GM18861 (cell line): ENCODE data around the gene C1QL2.
A peak's percentile ranks its signal among the peaks of the same experiment; 100 is the strongest.

Source experiments
- ATAC-seq: cut with Tn5 transposase; IDR thresholded peaks from one replicate; pipeline ENCODE4 v1.9.1; 2021; ENCODE audit not compliant: unreplicated experiment

C1QL2 gene

GRCh38 chr2:119179991-119180390, 21.4 kb upstream of the C1QL2 start:
- ATAC-seq = no peak

GRCh38 chr2:119179202-119179601, 20.7 kb upstream of the C1QL2 start:
- ATAC-seq = no peak

GRCh38 chr2:119178776-119179175, 20.2 kb upstream of the C1QL2 start:
- ATAC-seq = no peak

- ATAC-seq = no peak
Observed at GRCh38 chr2:119177838-119178190, 19.3 kb upstream of the C1QL2 start.

- ATAC-seq = no peak
Observed at GRCh38 chr2:119177171-119177837, 18.8 kb upstream of the C1QL2 start.

- no peak for ATAC-seq
Observed at GRCh38 chr2:119175517-119175916, 17.0 kb upstream of the C1QL2 start.

GRCh38 chr2:119174993-119175347, 16.4 kb upstream of the C1QL2 start:
- no peak for ATAC-seq

- ATAC-seq = peak; percentile 49
Observed at GRCh38 chr2:119174216-119174992, 15.9 kb upstream of the C1QL2 start.

- ATAC-seq = no peak
Observed at GRCh38 chr2:119173556-119174060, 15.1 kb upstream of the C1QL2 start.

- ATAC-seq = no peak
Observed at GRCh38 chr2:119170504-119170903, 12.0 kb upstream of the C1QL2 start.

- no peak for ATAC-seq
Observed at GRCh38 chr2:119169717-119170116, 11.2 kb upstream of the C1QL2 start.

GRCh38 chr2:119160361-119160990, 1.9 kb upstream of the C1QL2 start:
- ATAC-seq = no peak

GRCh38 chr2:119157850-119158511, 570 bp downstream of the C1QL2 start:
- no peak for ATAC-seq

GRCh38 chr2:119156891-119157773, 1.4 kb downstream of the C1QL2 start:
- ATAC-seq = no peak

GRCh38 chr2:119156105-119156890, 2.3 kb downstream of the C1QL2 start:
- no peak for ATAC-seq

- no peak for ATAC-seq
Observed at GRCh38 chr2:119155633-119156032, 2.9 kb downstream of the C1QL2 start.

GRCh38 chr2:119154076-119154475, 4.5 kb downstream of the C1QL2 start:
- ATAC-seq = no peak

- no peak for ATAC-seq
Observed at GRCh38 chr2:119149611-119150010, 8.9 kb downstream of the C1QL2 start.

GRCh38 chr2:119147776-119148715, 10.5 kb downstream of the C1QL2 start:
- no peak for ATAC-seq
